Stimulated activated CD4-positive, alpha-beta T cell treated with anti-CD3 and anti-CD28 coated beads, Interleukin-15, amount 100 ng/mL, for 48 hours (primary cell): ENCODE measurements around the gene RDH11.
"Not testable (repeated sequence)": the region's sequence is repeated elsewhere in the genome, so short reads cannot be mapped to it uniquely, and the experiment has no call there.

Experiments
- DNase-seq, 2 donors: peaks; one replicate each; pipeline ENCODE4 v3.0.0-alpha.2; 2020; ENCODE audit warnings: low read depth in 2 of 2

The RDH11 gene

DNA sequence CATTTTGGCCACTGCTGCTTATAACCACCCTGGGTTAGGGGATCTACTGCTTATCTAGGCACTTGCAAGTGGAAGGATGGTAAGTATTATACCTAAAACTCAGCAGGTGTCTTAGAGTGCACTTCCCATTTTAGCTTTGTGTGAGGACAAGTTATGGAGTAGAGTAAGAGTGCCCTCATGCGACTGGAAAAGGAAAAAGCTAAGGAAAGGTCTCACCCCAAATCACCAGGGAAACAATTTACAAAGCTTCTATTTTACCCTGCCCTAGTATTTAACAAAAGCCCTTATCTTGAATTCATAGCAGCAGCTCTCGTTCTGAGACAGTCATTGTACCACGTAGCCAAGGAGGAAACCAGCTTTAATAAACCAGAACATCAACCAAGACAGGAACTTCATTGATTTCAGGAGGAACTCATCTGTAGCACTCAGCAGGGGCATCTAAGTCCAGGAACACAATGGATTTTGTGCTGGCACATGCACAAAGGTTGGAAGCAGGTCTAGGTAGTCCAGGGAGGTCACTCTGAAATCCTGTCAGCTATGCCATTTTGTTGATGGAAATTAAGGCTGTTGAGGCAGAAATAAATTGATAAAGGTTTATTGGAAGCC, 9.0 kb upstream of the RDH11 start:
- DNase-seq: peak in 1 of 2 donors; percentile 7

DNA sequence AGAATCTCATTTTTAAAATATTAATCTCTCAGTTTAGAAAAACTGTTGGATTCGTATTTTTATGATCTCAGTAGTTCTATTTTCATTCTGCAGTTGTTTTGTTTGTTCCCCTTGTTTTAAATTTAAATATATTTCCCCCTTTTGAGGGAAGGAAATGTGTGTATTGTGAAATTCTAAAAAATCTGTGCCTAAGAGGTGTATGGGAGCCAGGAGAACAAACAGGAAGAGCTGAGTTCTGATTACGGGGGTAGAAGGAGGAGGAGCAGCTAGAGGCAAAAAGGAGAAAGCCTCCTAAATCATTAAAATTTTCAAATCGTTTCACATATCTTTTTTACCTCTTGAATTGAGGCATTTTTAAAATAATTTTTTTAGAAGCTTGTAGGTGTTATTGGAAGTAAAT, 8.4 kb upstream of the RDH11 start:
- DNase-seq: no peak

DNA sequence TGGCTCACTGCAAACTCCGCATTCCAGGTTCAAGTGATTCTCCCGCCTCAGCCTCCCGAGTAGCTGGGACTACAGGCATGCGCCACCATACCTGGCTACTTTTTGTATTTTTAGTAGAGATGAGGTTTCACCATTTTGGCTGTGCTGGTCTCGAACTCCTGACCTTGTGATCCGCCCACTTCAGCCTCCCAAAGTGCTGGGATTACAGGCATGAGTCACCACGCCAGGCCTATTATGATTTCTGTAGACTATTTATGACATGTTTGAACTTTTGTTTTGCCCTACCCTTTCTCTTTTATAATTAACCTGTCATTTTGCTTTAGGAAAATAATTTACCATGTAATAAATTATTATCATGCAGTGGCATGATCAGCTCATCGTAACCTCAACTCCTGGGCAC, 5.9 kb upstream of the RDH11 start, which contains the start of gene RDH12:
RDH12 (plus strand) TSS at position 395 of the 400 bp plus-strand sequence. CDS start 20,757 bp downstream, outside the sequence.
- DNase-seq: not testable (repeated sequence)

DNA sequence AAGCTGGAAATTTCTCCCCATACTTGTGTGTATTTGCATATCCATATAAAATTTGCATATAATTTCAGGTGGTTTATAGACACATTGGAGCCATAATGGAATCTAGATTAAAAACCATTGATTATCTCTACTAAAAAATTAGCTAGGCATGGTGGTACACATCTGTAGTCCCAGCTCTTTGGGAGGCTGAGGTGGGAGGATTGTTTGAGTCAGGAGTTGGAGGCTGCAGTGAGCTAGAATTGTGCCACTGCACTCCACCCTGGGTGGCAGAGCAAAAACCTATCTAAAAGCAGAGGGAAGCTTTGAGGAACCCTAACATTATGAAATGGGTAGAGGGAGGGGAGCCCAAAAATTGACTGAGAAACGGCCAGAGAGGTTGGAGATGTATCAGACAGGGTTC, 2.6 kb upstream of the RDH11 start:
- no peak for DNase-seq

DNA sequence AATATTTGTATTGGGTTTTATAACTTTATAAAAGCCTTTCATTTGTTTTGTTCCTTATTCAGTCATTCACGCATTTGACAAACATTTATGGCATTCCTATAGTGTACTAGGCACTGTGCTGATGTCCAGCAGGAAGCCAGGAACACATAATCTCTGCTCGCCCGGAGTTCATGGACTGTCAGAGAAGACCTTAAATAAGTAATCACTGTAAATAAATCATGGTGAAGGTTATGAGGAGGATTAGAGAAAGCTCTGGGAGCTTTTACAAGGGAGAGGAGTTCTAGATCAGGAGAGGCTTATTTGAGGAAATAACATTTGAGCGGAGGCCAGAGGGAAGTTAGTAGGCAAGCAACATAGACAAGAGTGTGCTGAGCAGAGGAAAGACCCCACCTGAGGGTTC, 1.4 kb upstream of the RDH11 start:
- no peak for DNase-seq

DNA sequence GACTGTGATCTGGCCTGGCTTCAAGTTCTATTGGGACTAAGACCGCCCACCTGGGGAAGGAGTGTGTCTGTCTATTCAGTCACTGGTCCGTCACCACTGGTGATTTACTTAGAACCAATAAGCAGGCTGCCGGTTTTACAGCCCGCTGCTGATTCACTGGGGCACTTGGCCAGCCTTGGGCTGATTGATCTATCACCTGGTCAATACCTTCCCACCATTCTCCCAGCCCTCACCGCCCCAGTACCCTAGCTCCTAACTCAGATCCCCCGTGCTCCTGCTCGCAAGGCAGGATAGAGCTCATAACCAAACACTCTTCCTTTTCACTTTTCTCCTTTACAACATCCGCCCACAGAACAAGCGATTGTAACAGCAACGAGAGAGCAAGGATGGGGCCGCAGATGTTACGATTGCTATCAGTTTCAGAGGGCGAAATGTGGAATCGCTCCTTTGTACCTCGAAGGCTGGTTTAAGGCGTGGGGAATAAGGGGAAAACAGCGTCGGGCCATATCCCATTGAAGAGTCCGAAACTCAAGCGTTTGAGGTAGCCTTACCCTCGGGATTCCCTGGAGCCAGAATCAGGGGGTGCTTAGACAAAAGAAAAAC, 672 bp downstream of the RDH11 start:
- DNase-seq: peak; percentile 62 to 74

DNA sequence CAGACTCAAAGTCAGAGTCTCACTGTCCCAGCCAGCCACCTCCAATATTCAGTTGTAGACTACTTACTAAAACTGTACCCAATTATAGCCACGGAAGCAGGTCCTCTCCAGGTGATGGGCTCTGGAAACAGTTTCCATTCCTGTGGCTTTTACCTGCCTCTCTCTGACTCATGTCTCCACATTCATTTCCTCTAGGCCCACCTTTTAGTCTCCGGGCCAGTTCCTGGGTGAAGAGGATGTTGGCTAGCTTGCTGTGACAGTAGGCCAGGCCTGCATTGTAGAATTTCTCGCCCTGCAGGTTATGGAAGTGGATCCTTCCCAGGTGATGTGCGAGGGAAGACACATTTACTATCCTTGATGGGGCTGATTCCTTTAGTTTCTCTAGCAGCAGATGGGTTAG, 5.6 kb downstream of the RDH11 start:
- no peak for DNase-seq

DNA sequence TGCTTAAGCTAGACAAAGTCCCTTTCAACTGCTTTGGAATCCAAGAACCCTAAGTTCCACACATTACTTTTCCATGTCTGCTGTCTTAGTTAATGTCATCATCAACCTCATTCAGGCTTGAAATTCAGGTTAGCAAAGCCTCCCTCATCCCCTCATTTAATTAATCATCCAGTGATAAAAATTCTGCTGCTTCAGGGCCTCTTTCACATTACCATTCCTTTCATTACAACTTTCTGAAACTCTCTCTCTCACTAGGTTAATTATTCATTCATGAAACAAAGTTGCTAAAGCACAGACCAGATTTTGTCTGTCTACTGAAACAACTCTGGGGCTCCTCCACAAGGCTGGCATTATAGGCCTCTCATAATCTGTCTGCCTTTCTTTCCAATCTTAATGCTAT, 11.7 kb downstream of the RDH11 start:
- no peak for DNase-seq

DNA sequence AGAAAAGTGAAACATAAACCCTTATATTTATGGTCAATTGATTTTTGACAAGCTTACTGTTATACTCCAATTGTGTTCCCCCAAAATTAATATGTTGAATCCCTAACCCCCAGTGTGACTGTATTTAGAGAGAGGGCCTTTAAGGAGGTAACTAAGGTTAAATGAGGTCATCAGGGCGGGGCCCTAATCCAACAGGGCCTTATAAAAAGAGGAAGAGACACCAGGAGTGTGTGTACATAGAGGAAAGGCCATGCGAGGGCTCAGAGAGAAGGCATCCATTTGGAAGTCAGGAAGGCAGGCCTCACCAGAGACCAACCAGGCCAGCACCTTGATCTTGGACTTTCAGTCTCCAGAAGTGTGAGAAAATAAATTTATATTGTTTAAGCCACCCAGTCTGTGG, 14.6 kb downstream of the RDH11 start:
- no peak for DNase-seq

DNA sequence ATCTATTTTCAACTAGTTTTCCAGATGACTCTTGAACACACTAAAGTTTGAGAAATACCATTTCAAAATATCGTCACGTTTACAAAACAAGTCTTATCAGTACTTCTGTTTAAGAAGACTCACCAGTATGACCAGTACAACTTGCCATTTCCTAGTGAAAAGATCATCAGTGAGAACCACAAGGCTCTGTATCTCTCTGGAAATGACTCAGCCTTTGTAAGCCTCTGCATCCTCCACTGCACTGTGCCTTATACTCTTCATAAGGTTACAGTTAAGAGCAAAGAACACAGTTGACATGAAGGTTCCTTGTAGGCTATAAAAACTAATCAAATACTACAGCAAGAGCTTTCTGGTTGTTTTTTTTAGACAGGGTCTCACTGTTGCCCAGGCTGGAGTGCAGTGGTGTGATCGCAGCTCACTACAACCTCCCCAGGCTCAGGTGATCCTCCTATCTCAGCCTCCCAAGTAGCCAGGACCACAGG, 15.4 kb downstream of the RDH11 start:
- no peak for DNase-seq

DNA sequence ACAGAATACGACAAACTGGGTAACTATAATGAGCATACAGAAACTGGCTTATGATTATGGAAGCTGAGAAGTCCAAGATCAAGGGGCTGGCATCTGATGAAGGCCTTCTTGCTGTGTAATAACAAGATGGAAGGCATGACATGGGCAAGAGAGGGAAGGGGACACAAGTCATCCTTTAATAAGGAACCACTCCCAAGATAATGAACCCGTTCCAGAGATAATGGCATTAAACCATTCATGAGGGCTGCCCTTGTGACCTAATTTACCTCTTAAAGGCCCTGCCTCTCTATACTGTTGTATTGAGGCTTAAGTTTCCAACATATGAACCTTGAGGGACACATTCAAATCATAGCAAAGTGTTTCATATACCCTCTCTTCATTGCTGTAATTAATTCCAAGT, 16.6 kb downstream of the RDH11 start:
- no peak for DNase-seq

DNA sequence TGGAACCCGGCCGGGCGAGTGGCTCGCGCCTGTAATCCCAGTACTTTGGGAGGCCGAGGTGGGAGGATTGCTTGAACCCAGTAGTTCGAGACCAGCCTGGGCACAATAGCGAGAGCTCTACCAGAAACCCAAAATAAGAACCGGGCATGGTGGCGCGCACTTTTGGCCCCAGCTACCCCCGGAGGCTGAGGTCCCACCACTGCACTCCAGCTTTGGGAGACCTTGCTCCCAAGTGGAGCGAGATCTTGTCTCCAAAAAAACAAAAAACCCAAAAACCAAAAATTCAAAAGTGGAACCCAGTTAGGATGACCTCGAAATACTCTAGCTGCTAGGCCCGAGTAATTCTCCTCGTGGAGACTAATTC, 20.4 kb downstream of the RDH11 start:
- DNase-seq: no peak

DNA sequence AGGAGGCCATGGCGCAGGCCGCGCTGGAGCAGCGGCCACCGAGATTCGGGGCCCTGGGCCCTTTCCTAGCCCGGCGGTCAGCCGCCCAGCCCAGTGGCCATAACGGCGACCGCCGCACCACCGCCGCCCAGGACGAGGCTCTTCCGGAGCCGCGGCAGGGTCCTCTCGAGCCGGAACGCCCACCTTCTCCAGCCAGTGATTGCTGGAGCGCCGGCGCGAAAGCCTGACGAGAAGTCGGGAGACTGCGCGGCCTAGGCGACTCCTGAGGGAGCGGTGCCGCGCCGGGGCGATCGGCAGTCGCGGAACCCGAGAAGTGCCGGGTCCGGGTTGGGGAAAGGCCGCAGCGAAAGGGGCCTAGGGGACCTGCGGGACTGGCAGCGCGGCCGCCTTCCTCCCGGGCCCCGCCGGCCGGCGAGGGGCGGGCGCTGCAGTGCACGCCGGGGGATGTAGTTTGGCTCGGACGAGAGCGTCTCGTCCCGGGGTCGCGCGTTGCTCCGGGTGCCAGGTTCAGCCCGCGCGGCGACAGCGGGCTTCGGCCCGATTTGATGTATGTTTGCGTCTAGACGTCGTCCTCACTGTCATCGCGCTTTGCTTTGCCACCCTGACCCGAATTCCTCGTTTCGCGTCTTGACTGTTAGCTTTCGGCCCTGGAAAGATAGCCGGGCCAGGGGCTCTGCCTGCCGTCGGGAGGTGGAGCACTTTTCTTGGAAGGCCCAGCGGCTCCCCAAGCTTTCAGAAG, 20.9 kb downstream of the RDH11 start, which contains the start of gene VTI1B:
VTI1B (minus strand) TSS at position 153 of the 739 bp plus-strand sequence; CDS start at position 10, 143 bp downstream.
- peak; percentile 50 to 69 for DNase-seq

DNA sequence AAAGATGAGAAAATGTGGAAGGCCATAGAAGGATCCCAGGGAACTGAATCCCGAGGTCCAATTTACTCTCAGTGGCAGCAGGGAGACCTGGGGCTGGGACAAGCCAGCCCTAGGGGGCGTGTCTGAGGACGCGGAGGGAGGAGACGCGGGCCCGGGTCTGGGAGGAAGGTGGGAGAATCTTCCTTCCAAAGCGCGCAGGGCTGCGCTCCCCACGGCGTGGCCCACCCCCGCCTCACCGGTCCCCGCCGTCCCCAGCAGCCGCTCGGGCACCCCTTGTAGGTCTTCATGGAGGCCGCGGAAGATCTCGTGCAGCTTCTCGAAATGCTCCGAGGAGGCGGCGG, 21.5 kb downstream of the RDH11 start:
- DNase-seq: peak in 1 of 2 donors; percentile 33

DNA sequence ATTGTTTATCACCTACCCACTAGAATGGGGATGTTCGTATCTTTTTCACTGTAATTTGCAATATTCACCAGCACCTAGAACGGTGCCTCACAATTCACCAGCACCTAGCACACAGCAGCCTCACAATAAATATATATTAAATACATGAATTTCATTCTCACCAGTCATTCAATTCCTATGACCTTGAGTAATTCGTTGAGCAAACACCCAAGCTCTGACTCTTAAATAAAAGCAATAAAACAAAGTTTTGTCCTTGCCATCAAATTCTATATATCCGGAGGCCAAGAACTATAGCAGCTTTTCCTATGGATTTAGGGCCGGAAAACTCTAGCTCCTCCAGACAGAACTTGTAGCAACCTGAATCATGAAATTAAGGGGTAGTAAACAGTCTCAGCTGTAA, 22.1 kb downstream of the RDH11 start:
- no peak for DNase-seq

DNA sequence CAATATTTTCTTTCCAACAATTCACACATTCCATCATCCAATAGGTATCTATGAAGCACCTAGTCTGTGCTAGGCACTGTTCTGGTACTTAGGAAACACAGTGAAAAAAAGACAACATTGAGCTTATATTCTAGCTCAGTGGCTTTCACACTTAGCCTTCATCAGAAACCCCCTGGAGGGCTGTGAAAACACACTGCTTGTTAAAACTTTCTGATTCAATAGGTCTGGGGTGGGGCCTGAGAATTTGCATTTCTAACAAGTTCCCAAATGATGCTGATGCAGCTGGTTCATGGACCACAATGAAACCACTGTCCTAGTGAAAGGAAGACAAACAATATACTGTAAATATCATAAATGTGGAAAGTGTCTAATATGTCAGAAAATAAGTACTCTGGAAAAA, 27.0 kb downstream of the RDH11 start:
- peak in 1 of 2 donors; percentile 2 for DNase-seq

DNA sequence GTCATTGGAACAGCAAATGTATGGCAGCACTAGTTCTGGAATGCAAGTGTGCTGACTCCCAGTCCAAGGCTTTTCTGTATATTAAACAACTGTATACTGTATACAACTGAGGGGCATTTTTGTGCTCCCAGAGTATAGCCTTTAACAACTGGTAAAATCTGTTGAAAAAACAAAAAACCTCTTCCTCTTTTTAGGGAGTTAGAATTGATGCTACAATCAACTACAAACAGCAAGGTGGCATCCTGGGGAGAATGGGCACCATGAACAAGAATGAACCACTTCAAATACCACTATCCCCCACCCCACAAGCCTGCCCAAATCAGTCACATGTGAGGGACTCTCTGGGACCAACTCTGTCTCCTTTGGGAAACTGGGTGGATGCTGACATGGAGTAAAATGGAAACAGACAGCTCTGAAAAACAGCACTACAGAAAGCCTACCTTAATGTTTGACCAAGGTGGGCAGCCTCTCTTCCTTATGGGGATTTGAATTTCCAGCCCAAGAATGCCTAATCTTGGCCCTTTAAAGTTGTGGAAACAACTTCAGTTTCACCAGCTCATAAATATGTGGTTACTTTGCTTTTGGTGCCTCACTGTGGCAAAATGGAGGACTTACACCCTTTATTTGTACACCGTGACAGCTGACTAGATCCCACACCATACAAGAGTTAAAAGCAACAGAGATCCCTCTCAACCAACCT, 28.7 kb downstream of the RDH11 start:
- peak in 1 of 2 donors; percentile 9 for DNase-seq

DNA sequence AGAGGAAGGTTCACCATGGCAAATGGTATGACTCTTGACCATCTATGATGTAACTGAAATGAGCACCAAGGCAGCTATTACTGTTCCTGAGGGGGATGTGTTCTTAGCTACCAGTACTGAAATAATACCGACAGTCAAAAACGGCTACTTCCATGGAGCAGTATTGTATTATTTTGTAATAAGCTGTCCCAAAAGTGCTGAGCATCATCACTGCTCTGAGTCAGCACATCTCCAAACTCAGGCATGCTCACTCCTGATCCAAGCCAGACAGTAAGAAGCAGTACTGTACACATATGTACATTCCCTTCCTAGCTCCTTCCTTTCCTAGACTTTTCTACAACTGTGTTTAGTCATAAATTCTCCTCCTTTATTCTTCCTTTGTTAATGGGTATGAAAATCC, 29.7 kb downstream of the RDH11 start:
- DNase-seq: no peak

DNA sequence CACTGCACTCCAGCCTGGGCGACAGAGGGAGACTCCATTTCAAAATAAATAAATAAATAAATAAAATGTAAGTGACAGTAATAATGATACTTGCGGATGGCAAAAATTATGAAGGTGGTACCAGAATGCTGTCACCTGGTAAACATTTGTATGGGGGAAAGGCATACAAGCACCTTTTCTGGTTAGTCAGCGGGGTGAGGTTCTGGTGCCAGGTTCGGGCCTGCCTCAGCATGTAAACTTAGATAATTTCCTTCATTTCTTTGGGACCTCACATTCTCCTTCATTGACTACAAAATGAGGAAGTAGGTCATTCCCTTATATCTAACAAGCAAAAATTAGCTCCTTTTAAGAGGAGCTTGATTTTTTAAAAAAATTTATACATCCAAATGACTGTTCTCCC, 31.9 kb downstream of the RDH11 start:
- no peak for DNase-seq

DNA sequence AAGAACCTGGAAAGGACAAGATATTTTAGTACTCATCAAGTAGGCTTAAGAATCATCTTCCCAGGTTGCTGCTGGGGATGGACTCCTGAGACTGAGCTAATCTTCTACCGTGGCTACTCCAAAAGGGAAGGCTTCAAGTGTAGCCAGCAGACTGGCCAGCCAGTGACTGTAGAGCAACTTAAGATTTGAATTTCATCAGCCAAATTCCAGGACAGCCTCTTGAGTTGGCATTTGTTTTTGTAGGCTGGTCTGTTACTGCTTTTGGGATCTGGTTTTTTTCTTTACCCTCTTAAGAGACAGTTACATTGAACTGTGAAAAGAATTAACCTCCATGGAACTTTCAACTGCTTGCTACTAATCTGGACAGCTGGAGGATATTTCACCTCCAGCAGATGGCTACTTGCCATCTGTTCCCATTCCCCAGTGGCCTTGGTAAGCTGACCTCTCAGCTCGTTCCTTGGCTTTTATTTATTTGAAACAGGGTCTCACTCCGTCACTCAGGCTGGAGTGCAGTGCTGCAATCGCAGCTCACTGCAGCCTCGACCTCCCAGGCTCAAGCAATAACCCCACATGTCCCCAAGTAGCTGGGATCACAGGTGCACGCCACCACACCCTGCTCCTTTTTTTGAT, 41.8 kb downstream of the RDH11 start:
- no peak for DNase-seq

DNA sequence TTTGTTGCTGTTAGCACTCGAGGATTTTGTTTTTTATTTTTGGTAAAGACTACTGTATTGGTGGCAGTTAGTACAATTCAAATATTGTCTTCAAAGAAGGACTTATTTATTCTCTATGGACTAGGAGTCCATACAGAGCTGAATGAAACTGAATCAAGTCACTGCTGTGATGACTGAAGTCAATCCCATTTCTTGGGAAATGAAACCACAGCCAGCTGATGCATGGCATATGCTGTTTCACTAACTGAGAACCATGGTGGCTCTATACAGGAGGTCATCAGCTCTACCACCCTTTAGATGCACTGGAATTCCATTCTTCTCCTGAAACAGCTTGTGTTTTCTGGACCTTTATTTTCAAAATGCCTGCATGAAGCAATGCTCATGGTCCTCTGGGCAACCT, 43.4 kb downstream of the RDH11 start:
- DNase-seq: no peak

DNA sequence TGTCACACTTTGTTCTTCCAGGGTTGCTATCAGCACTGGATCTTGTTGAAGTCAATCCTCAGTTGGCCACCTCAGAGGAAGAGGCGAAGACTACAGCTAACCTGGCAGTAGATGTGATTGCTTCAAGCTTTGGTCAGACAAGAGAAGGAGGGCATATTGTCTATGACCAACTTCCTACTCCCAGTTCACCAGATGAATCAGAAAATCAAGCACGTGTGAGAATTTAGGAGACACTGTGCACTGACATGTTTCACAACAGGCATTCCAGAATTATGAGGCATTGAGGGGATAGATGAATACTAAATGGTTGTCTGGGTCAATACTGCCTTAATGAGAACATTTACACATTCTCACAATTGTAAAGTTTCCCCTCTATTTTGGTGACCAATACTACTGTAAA, 44.9 kb downstream of the RDH11 start:
- no peak for DNase-seq
